ENCODE measurements around the gene TLE3. TPM values are rescaled to one million over a fixed set of nuclear protein-coding genes. Genes with fewer than 3 reads are reported as not detected.

Gene TLE3
- polyA plus RNA-seq, 1 donor (not counting 4 experiments of a cell fraction or from before 2014, with no cell fraction given), result 8.3 TPM

GRCh38 chr15:70054884-70055387 lies 42.8 kb downstream of the TLE3 start:
- DNase-seq (ENCODE audit: low read depth, low spot score) (no peak), FAIRE-seq (no peak)
- Histone ChIP-seq H4K20me1 (ENCODE audit: control insufficient read depth, extremely low read depth, insufficient read depth, low read length) (no peaks in the 10 kb centered on the region), H3K27me3 (ENCODE audit: control insufficient read depth, extremely low read depth, insufficient read depth, low read length) (no peaks in the 10 kb centered on the region), H2AFZ (ENCODE audit: control insufficient read depth, low read length) (no peak overlapping the region), H3K4me2 (ENCODE audit: control insufficient read depth, extremely low read depth, insufficient read depth, low read depth, low read length) (no peak overlapping the region), H3K4me1 (ENCODE audit: control insufficient read depth, extremely low read depth, insufficient read depth, low read length) (no peaks in the 10 kb centered on the region), H3K27ac (ENCODE audit: control insufficient read depth, insufficient read depth, low read length) (no peak overlapping the region), H3K9me3 (ENCODE audit: control insufficient read depth, low read depth, low read length) (no peaks in the 10 kb centered on the region), H3K9ac (ENCODE audit: control insufficient read depth, extremely low read depth, insufficient read depth, low read length) (no peak overlapping the region), H3K79me2 (ENCODE audit: control insufficient read depth, insufficient read depth, low read length) (no peaks in the 10 kb centered on the region), H3K4me3 (ENCODE audit: control insufficient read depth in 2 of 3, extremely low read depth in 1 of 3, insufficient read depth in 2 of 3, low read depth in 1 of 3, low read length in 3 of 3) (no peak overlapping the region), H3K9me1 (ENCODE audit: control insufficient read depth, extremely low read depth, insufficient read depth, low read length) (no peaks in the 10 kb centered on the region), H3K36me3 (ENCODE audit: control insufficient read depth in 2 of 2, extremely low read depth in 1 of 2, insufficient read depth in 2 of 2, low read length in 2 of 2) (peaks cover 55 to 67% of the 10 kb centered on the region in 2 experiments)
- TF ChIP-seq EZH2 (IDR thresholded peaks at IDR 0.05; ENCODE audit: low read length), result no peak
- TF ChIP-seq CTCF (optimal IDR thresholded peaks at IDR 0.05 in 1 of 3, IDR thresholded peaks at IDR 0.05 in 1 of 3, conservative IDR thresholded peaks at IDR 0.05 in 1 of 3; ENCODE audit: extremely low read depth in 1 of 3, insufficient read depth in 2 of 3, low read length in 3 of 3), result no peak
- dilution Hi-C loops (cut with MboI; ENCODE audit: extremely low pct_ligation_motif_present, low sequenced_read_pairs), result no loop called here

- dilution Hi-C loops (cut with MboI; ENCODE audit: extremely low pct_ligation_motif_present, low sequenced_read_pairs), result no loop called here
These were observed 43.4 kb downstream of the TLE3 start for GRCh38 chr15:70054366-70054765.

More at GRCh38 chr15:70054366-70054765, 43.4 kb downstream of the TLE3 start:
- no peaks in the 10 kb centered on the region for H3K79me2 ChIP-seq (ENCODE audit: control insufficient read depth, insufficient read depth, low read length)
- no peak overlapping the region for H3K9ac ChIP-seq (ENCODE audit: control insufficient read depth, extremely low read depth, insufficient read depth, low read length)
- no peaks in the 10 kb centered on the region for H3K9me1 ChIP-seq (ENCODE audit: control insufficient read depth, extremely low read depth, insufficient read depth, low read length)
- H2AFZ ChIP-seq (ENCODE audit: control insufficient read depth, low read length), result no peak overlapping the region
- no peaks in the 10 kb centered on the region for H3K27me3 ChIP-seq (ENCODE audit: control insufficient read depth, extremely low read depth, insufficient read depth, low read length)
- no peaks in the 10 kb centered on the region for H3K4me1 ChIP-seq (ENCODE audit: control insufficient read depth, extremely low read depth, insufficient read depth, low read length)
- peaks cover 50 to 67% of the 10 kb centered on the region in 2 experiments for H3K36me3 ChIP-seq (ENCODE audit: control insufficient read depth in 2 of 2, extremely low read depth in 1 of 2, insufficient read depth in 2 of 2, low read length in 2 of 2)
- H3K4me2 ChIP-seq (ENCODE audit: control insufficient read depth, extremely low read depth, insufficient read depth, low read depth, low read length), result no peak overlapping the region
- H3K9me3 ChIP-seq (ENCODE audit: control insufficient read depth, low read depth, low read length), result no peaks in the 10 kb centered on the region
- TF ChIP-seq EZH2 (IDR thresholded peaks at IDR 0.05; ENCODE audit: low read length) (no peak), CTCF (optimal IDR thresholded peaks at IDR 0.05 in 1 of 3, IDR thresholded peaks at IDR 0.05 in 1 of 3, conservative IDR thresholded peaks at IDR 0.05 in 1 of 3; ENCODE audit: extremely low read depth in 1 of 3, insufficient read depth in 2 of 3, low read length in 3 of 3) (no peak)
- FAIRE-seq (no peak), DNase-seq (ENCODE audit: low read depth, low spot score) (no peak)
- H3K27ac ChIP-seq (ENCODE audit: control insufficient read depth, insufficient read depth, low read length), result no peak overlapping the region
- no peak overlapping the region for H3K4me3 ChIP-seq (ENCODE audit: control insufficient read depth in 2 of 3, extremely low read depth in 1 of 3, insufficient read depth in 2 of 3, low read depth in 1 of 3, low read length in 3 of 3)
- H4K20me1 ChIP-seq (ENCODE audit: control insufficient read depth, extremely low read depth, insufficient read depth, low read length), result no peaks in the 10 kb centered on the region
